GM18526 (cell line): ENCODE results near the gene IFNA5.

ENCODE experiments used
- POLR2A ChIP-seq: IDR thresholded peaks from 3 replicates; pipeline ENCODE4 v1.6.1; 2011; ENCODE audit not compliant: insufficient read length; ENCODE audit errors: extremely low read depth

The IFNA5 gene

DNA sequence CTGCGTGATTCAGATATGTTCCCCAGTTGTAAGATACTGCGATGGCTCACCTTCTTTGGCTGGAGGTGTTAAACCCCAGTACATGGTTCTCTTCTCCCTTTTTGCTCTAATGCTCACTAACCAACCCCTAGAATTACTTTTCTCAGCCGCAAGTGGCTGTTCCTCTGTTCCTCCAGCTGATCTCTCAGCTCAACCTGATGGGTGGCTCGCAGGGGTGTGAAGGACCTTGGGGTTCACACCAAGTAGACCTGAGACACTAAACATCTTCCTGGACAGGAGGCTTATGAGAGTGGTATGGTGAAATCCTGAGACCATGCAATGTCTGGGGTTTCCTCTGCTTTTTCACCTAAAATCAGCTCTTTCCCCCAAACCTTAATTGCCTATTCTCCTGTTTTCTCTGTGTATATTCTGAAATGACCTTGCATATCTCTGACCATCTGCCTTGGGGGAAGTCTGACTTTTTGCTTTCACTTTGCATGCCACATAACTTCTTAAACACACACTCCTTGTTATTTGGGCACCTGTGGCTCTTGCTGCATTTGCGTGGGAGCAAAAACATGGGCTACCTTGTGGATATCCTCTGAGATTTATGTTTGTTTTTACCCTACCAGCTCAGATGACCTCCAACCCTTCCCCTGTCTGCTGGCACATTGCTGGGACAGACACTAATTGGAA is 49.4 kb downstream of the IFNA5 start:
- no peak for TF ChIP-seq POLR2A
